Liver (tissue), 9 donors: Measurements from ENCODE around the gene SYNGR1. TPM values are rescaled to one million over a fixed set of nuclear protein-coding genes. Genes with fewer than 3 reads are reported as not detected.
"Not testable (repeated sequence)": the region's sequence is repeated elsewhere in the genome, so short reads cannot be mapped to it uniquely, and the experiment has no call there.

Experiments used
- DNase-seq: peaks from one replicate; pipeline ENCODE4 v3.0.0-alpha.2; 2017; ENCODE audit warnings: low spot score
- H3K27ac ChIP-seq, 2 donors: one replicate each; pipeline ENCODE4 v1.7.0; 2013; ENCODE audit warnings: inconsistent platforms in 2 of 2, low read length in 2 of 2, control low read depth in 1 of 2, low read depth in 1 of 2, mild to moderate bottlenecking in 1 of 2
- H3K27me3 ChIP-seq, 4 donors: one replicate each; pipeline versions ENCODE4 v1.6.1 to v1.7.0; 2013; ENCODE audit warnings: low read length in 3 of 4, inconsistent platforms in 1 of 4, mild to moderate bottlenecking in 1 of 4, moderate library complexity in 1 of 4; ENCODE audit not compliant: control insufficient read depth in 4 of 4, insufficient read depth in 4 of 4
- H3K36me3 ChIP-seq, 4 donors: one replicate each; pipeline versions ENCODE4 v1.6.1 to v1.7.0; 2013; ENCODE audit warnings: low read length in 3 of 4, mild to moderate bottlenecking in 3 of 4, low read depth in 1 of 4, moderate library complexity in 1 of 4; ENCODE audit not compliant: control insufficient read depth in 4 of 4, insufficient read depth in 3 of 4
- H3K4me1 ChIP-seq, 4 donors: one replicate each; pipeline versions ENCODE4 v1.6.1 to v1.7.0; 2013; ENCODE audit warnings: low read length in 3 of 4, mild to moderate bottlenecking in 3 of 4, moderate library complexity in 1 of 4; ENCODE audit not compliant: control insufficient read depth in 4 of 4, insufficient read depth in 4 of 4
- H3K4me3 ChIP-seq, 3 donors: one replicate each; pipeline versions ENCODE4 v1.6.1 to v1.7.0; 2013; ENCODE audit warnings: low read length in 3 of 3, control low read depth in 1 of 3, low read depth in 1 of 3, mild to moderate bottlenecking in 1 of 3
- H3K9ac ChIP-seq, 2 donors: one replicate each; pipeline ENCODE4 v1.7.0; 2013; ENCODE audit warnings: low read length in 2 of 2, mild to moderate bottlenecking in 2 of 2, moderate library complexity in 2 of 2, control low read depth in 1 of 2, low read depth in 1 of 2
- H3K9me3 ChIP-seq, 4 donors: one replicate each; pipeline versions ENCODE4 v1.6.1 to v1.7.0; 2013; ENCODE audit warnings: low read length in 3 of 4; ENCODE audit not compliant: control insufficient read depth in 4 of 4
- CTCF ChIP-seq: fragments of 150-350 bp; IDR thresholded peaks from 2 replicates; pipeline ENCODE4 v1.5.1; 2017; ENCODE audit warnings: improper control_type of control experiment, low read depth, low read length; ENCODE audit not compliant: missing input control
- EGR1 ChIP-seq, 2 donors: IDR thresholded peaks; 2 replicates each; pipeline ENCODE4 v1.6.1; 2016 to 2018; ENCODE audit warnings: antibody characterized with exemption in 2 of 2, low read depth in 2 of 2
- FOXA2 ChIP-seq: IDR thresholded peaks from 2 replicates; pipeline ENCODE4 v1.6.1; 2016; ENCODE audit warnings: antibody characterized with exemption
- RAD21 ChIP-seq, 2 donors: IDR thresholded peaks; 2 replicates each; pipeline ENCODE4 v1.6.1; 2016; ENCODE audit warnings: antibody characterized with exemption in 2 of 2, mild to moderate bottlenecking in 2 of 2
- SP1 ChIP-seq: IDR thresholded peaks from 2 replicates; pipeline ENCODE4 v1.6.1; 2018; ENCODE audit warnings: antibody characterized with exemption, mild to moderate bottlenecking
- YY1 ChIP-seq: IDR thresholded peaks from 2 replicates; pipeline ENCODE4 v1.6.1; 2016; ENCODE audit warnings: antibody characterized with exemption, mild to moderate bottlenecking
- WGBS: extraction: QIAGEN DNeasy Blood & Tissue Kit; methylation state at CpG from one replicate; pipeline ENCODE4 v1.1.7; 2013; 5-methylcytosine and 5-hydroxymethylcytosine counted together
- polyA plus RNA-seq, 2 donors: library from polyadenylated mRNA; stranded (reverse) in 1 of 2; unstranded in 1 of 2; fragments of 200-250 nt in 1 of 2; fragments of >200 nt in 1 of 2; fragmentation: Nextera tagmentation in 1 of 2; extraction: Ambion mirVana in 1 of 2; gene quantifications; one replicate each; pipeline versions ENCODE4 v1.2.1 to v1.2.3, GENCODE V29; 2013 to 2015
- total RNA-seq, 2 donors: library from RNA; depleted of rRNA; stranded (reverse); fragments of >200 nt; gene quantifications; one replicate each; pipeline ENCODE4 v1.2.3, GENCODE V29; 2014
- donor health status: healthy.
- donor health status: healthy.
- donor health status: healthy.
- donor health status: healthy.
- donor health status: healthy.

Gene SYNGR1
- total and polyA plus RNA-seq, 4 donors = 1.8 to 21.9 (median 5.2) TPM

GRCh38 chr22:39355805-39356204 is 6.0 kb downstream of the SYNGR1 start:
- not testable (repeated sequence) for H3K27me3 ChIP-seq, H3K9ac ChIP-seq, H3K4me1 ChIP-seq, H3K27ac ChIP-seq, DNase-seq, H3K36me3 ChIP-seq, H3K4me3 ChIP-seq, H3K9me3 ChIP-seq
- 96% methylated on average over 14 of the region's 14 CpGs for WGBS

GRCh38 chr22:39356464-39356863 is 6.7 kb downstream of the SYNGR1 start:
- Histone ChIP-seq H3K27ac (no peak overlapping the region), H3K27me3 (no peaks in the 10 kb centered on the region), H3K4me1 (no peaks in the 10 kb centered on the region), H3K9me3 (no peaks in the 10 kb centered on the region), H3K4me3 (no peak overlapping the region), H3K9ac (no peak overlapping the region), H3K36me3 (no peaks in the 10 kb centered on the region)
- no peak for DNase-seq
- WGBS = 90% methylated on average over 5 of the region's 5 CpGs
- TF ChIP-seq YY1 = no peak
- TF ChIP-seq SP1 = no peak
- TF ChIP-seq FOXA2 = no peak
- no peak for TF ChIP-seq RAD21 (IDR thresholded peaks at IDR 0.05)
- TF ChIP-seq EGR1 (IDR thresholded peaks at IDR 0.05; ENCODE audit: low read depth in 2 of 2) = no peak
- TF ChIP-seq CTCF = no peak

- H3K36me3 ChIP-seq, DNase-seq, H3K9me3 ChIP-seq, H3K4me1 ChIP-seq, H3K27me3 ChIP-seq, H3K9ac ChIP-seq, H3K27ac ChIP-seq, H3K4me3 ChIP-seq: not testable (repeated sequence)
- 93% methylated on average over 33 of the region's 53 CpGs for WGBS
Measured at GRCh38 chr22:39357110-39358108, 7.6 kb downstream of the SYNGR1 start.

GRCh38 chr22:39358197-39358596 is 8.4 kb downstream of the SYNGR1 start:
- H3K4me3 ChIP-seq, H3K27me3 ChIP-seq, H3K36me3 ChIP-seq, DNase-seq, H3K27ac ChIP-seq, H3K9ac ChIP-seq, H3K9me3 ChIP-seq, H3K4me1 ChIP-seq: not testable (repeated sequence)
- 88% methylated on average over 14 of the region's 17 CpGs for WGBS
